NCI-H2196 treated with DMSO at 0.1 percent for 48 hours (cell line): Measurements from ENCODE around the gene CKAP2.
"Not testable (repeated sequence)": the region's sequence is repeated elsewhere in the genome, so short reads cannot be mapped to it uniquely, and the experiment has no call there.

Experiments used
- DNase-seq: peaks from one replicate; lab custom pipeline; 2025; ENCODE audit not compliant: unreplicated experiment; lab: John Stamatoyannopoulos, UW

The CKAP2 gene

GRCh38 chr13:52450793-52451116, 4.5 kb upstream of the CKAP2 start:
- DNase-seq, result no peak

- no peak for DNase-seq
Observed at GRCh38 chr13:52451135-52451804, 4.0 kb upstream of the CKAP2 start.

GRCh38 chr13:52452470-52452869, 2.8 kb upstream of the CKAP2 start:
- DNase-seq, result no peak

GRCh38 chr13:52454459-52454819, 839 bp upstream of the CKAP2 start:
- DNase-seq, result no peak

GRCh38 chr13:52455677-52456041, 381 bp downstream of the CKAP2 start:
- DNase-seq, result no peak

- DNase-seq, result no peak
Observed at GRCh38 chr13:52459668-52460067, 4.4 kb downstream of the CKAP2 start.

- DNase-seq, result no peak
Observed at GRCh38 chr13:52461265-52461664, 6.0 kb downstream of the CKAP2 start.

- DNase-seq, result no peak
Observed at GRCh38 chr13:52463526-52463925, 8.2 kb downstream of the CKAP2 start.

- not testable (repeated sequence) for DNase-seq
Observed at GRCh38 chr13:52468487-52468886, 13.2 kb downstream of the CKAP2 start.

GRCh38 chr13:52480677-52481428, 25.6 kb downstream of the CKAP2 start:
- not testable (repeated sequence) for DNase-seq

GRCh38 chr13:52487078-52487477, 31.8 kb downstream of the CKAP2 start:
- not testable (repeated sequence) for DNase-seq

GRCh38 chr13:52488763-52489162, 33.5 kb downstream of the CKAP2 start:
- not testable (repeated sequence) for DNase-seq

GRCh38 chr13:52491015-52491414, 35.7 kb downstream of the CKAP2 start:
- not testable (repeated sequence) for DNase-seq

- DNase-seq, result not testable (repeated sequence)
Observed at GRCh38 chr13:52494241-52494640, 39.0 kb downstream of the CKAP2 start.

- not testable (repeated sequence) for DNase-seq
Observed at GRCh38 chr13:52497979-52498378, 42.7 kb downstream of the CKAP2 start.

GRCh38 chr13:52502277-52502676, 47.0 kb downstream of the CKAP2 start:
- DNase-seq, result not testable (repeated sequence)

GRCh38 chr13:52505843-52506242, 50.6 kb downstream of the CKAP2 start:
- not testable (repeated sequence) for DNase-seq

GRCh38 chr13:52509532-52509931, 54.3 kb downstream of the CKAP2 start:
- not testable (repeated sequence) for DNase-seq

- DNase-seq, result not testable (repeated sequence)
Observed at GRCh38 chr13:52510221-52510797, 55.0 kb downstream of the CKAP2 start.

- not testable (repeated sequence) for DNase-seq
Observed at GRCh38 chr13:52511598-52511997, 56.3 kb downstream of the CKAP2 start.

- DNase-seq, result not testable (repeated sequence)
Observed at GRCh38 chr13:52513957-52514596, 58.8 kb downstream of the CKAP2 start.

- DNase-seq, result not testable (repeated sequence)
Observed at GRCh38 chr13:52523323-52523722, 68.0 kb downstream of the CKAP2 start.
